Hematopoietic multipotent progenitor cell treated with erythropoietin and hydrocortisone succinate and interleukin-3 and kit ligand, for 8 days (in vitro differentiated cells): ENCODE measurements around the gene CCDC63.

Experiments
- DNase-seq: peaks from one replicate; pipeline ENCODE4 v3.0.0-alpha.2; 2015

CCDC63 gene

DNA sequence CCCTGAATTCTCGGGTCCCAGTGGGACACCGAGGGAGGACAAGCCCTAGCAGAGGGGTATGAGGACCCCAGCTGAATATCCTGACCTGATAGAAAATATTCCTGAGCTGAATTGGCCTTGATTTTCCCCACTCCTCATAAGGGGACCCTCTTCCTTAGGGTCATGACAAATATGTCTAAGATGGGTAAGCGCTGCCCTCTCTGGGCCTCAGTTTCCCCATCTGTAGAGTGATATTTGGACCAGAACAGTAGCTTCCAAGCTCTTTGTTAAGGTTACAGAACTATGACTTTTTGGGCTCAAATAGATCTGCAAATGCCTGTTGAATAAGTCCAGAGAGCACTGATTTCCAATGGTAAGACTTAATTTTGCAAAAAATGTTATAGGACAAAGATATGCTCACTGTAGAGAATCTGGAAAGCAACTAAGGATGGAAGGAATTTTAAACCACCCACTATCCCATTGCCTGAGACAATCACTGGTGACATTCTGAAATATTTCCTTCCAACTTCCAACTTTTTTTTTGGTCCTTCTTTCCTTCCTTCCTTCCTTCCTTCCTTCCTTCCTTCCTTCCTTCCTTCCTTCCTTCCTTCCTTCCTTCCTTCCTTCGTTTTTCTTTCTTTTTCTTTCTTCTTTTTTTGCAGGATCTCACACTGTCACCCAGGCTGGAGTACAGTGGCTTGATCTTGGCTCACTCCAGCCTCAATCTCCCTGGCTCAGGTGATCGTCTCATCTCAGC lies 41.6 kb downstream of the CCDC63 start:
- no peak for DNase-seq

DNA sequence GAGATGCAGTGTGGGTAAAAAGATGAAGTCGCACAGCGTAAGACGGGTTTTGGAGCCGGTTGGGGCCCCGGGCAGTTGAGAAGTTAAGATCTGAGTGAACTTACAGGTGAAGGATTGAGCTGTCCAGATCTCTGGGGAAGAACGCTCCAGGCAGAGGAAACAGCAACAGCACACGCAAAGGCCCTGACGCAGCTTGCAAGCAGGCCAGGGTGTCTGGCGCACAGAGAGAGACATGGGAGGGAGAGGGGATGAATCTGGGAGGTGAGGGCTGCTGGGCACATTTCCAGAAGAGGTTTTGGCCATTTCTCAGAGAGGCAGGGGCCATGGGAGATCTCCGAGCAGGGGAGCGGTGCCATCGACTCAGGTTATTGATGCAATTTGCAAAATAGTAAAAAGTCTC lies 42.6 kb downstream of the CCDC63 start:
- DNase-seq, result no peak

DNA sequence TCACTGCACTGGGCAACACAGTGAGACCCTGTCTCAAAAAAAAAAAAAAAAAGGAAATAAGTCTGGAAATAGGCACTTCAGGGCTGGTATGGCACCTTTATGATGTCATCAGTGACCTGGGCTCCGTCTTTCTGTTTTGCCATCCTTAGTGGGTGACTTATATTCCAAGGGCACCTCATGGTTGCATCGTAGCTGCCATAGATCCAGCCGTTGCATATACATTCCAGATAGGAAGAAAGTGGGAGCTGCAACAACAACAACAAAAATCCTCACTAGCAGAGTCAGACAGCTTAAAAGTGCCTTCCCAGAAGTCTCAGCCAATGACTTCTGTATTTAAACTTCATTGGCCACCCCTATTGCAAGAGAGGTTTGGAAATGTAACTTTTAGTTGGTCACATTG lies 47.2 kb downstream of the CCDC63 start:
- DNase-seq, result no peak

DNA sequence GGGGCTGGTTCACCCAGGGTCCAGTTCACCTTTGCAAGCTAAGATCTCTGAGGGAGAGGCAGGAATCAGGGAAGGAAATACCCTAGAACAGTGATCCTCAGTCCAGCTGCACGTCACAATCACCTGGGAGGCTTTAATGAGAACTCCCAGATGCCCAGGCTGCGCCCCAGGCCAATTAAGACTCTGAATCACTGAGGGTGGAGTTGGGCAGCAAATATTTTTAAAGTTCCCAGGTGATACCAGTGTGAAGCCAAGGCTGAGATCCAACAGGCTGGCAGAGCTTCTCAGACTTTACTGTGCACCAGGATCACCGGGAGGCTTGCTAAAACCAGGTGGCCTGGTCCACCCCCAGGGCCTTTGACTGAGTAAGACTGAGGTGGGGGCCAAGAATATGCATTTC lies 49.8 kb downstream of the CCDC63 start:
- no peak for DNase-seq

DNA sequence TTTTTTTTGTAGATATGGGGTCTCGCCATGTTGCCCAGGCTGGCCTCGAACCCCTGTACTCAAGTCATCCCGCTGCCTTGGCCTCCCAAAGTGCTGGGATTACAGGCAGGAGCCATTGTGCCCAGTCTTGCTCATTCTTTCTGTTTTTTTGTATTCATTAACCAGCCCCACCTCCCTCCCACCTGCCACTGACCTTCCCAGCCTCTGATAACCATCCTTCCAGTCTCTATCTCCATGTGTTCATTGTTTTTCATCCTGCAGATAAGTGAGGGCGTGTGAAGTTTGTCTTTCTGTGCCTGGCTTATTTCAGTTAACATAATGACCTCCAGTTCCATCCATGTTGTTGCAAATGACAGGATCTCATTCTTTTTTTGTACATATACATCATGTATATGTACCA lies 54.6 kb downstream of the CCDC63 start:
- DNase-seq, result no peak

DNA sequence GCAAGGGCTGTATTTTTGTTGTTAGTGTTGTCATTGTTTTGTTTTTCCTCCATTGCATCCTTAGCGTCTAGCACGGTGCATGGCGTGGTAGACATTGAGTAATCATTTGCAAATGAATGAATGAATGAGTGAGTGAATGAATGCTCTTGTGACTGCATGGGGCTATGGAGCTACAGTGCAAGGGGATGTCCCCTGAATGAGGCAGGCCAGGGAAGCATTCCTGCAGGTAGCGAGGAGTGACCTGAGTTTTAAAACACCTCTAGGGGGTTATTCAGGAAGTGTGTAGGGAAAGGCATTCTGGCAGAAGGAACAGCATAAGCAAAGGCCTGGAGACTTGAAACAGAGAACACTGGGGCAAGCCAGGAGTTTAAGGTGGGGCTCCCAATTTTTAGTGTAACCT lies 56.7 kb downstream of the CCDC63 start:
- no peak for DNase-seq

DNA sequence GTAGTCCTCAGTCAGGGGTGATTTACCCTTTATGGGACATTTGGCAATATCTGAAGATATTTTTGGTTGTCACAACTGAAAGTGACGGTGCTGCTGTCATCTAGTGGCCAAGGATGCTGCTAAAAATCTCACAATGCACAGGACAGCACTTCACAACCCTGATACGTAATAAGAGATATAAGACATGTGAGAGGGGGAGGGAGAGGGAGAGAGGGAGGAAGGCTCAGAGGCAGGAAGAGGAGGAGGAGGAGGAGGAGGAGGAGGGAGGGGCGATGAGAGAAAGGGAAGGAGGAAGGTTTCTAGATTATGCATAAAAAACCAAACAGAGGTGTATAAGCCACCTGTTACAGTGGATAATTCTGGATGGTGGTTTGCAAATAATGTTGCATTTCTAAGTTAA lies 59.3 kb downstream of the CCDC63 start:
- DNase-seq, result peak; percentile 45

DNA sequence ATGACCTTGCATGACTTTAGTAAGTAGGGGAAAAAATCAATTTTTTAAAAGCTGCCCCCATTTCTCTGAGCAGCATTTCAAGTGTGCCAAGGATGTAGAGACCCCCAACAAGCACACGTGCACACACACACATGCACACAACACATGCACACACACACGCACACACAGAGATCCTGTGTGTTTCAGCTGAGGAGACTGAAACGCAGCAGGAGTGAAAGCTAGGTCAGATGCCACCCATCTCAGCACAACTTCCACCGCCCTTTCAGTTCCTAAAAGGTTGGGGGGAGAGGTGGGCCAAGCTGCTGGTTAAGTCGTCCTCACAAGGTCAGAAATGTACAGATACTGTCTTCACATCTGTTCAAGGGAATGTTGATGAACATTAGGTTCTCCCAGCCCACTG lies 59.7 kb downstream of the CCDC63 start:
- no peak for DNase-seq

DNA sequence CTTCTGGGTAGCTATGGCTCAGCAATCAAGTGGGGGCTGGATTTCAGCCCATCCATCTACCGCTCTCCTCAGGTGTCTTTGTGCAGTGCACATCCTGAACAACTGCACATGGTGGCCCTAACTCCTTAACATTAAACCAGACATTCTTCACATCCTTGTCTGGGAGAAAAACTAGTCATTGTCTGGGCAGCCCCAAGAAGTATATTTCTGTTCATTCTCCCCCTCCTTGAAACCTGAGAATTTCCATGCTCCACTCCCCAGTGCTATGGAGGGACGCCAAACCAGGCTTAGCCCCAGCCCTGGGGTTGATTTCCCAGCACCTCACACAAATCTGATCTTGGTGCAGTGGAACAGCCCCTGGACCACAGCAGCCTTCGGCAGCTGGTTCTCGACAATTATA lies 60.2 kb downstream of the CCDC63 start:
- DNase-seq, result no peak

DNA sequence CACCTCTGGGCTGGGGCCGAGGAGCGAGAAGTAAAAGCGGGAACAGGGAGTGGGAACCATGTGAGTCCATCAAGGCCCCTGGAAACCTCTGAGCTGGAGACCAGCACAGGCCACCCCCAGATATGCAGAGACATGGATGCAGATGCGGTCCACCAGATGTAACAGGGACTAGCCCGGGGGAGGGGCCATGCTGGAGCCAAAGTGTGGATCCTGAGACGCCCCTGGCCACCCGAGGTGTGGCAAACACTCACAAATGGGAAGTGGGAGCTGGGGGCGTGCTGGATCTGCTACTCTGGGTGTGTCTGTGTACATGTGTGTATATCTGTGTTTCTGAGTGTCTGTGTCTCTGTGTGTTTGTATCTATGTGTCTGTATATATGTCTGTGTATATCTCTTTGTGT lies 60.8 kb downstream of the CCDC63 start:
- DNase-seq, result no peak

DNA sequence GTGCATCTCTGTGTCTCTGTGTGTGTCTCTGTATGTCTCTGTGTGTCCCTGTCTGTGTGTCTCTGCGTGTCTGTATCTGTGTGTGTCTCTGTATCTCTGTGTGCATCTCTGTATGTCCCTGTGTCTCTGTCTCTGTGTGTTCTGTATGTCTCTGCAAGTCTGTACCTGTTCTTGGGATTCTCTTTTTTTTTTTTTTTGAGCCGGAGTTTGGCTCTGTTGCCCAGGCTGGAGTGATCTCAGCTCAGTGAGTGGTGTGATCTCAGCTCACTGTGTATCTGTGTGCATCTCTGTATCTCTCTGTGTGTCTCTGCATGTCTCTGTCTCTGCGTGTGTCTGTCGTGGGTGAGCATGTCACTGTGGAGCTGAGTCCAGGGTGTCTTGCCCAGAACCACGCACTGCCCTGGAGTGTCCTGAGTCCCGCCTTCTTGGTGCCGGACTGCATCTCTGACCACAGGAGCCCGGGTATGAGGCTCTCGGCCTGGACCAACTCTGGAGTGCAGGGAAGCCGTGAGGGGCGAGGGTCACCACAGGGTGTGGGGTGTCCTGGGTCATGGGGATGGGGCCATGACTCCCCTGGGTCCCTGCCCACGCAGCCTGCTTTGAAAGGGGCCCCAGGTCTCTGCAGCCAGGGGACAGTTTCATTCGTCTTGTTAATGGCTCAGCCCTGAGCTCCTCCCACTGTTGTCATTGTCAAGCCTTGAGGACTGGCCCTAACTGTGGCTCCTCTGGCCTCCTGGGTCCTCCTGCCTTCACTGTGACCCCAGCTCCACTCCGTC lies 61.8 kb downstream of the CCDC63 start:
- no peak for DNase-seq

DNA sequence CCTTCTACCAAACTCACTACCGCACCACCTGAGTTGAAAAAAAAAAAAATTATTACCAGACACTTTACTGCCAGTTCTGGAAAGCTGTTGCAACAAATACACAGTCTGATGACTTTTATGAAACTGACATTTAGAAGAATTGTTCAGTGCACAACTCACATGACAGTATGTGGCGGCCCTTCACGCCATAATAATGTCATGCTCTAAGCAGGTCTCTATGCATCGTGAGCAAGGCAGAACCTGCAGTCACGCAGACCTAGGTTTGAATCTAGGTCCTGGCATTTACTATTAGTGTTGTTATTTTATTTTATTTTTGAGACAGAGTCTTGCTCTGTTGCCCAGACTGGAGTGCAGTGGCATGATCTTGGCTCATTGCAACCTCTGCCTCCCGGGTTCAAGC lies 65.5 kb downstream of the CCDC63 start:
- no peak for DNase-seq

DNA sequence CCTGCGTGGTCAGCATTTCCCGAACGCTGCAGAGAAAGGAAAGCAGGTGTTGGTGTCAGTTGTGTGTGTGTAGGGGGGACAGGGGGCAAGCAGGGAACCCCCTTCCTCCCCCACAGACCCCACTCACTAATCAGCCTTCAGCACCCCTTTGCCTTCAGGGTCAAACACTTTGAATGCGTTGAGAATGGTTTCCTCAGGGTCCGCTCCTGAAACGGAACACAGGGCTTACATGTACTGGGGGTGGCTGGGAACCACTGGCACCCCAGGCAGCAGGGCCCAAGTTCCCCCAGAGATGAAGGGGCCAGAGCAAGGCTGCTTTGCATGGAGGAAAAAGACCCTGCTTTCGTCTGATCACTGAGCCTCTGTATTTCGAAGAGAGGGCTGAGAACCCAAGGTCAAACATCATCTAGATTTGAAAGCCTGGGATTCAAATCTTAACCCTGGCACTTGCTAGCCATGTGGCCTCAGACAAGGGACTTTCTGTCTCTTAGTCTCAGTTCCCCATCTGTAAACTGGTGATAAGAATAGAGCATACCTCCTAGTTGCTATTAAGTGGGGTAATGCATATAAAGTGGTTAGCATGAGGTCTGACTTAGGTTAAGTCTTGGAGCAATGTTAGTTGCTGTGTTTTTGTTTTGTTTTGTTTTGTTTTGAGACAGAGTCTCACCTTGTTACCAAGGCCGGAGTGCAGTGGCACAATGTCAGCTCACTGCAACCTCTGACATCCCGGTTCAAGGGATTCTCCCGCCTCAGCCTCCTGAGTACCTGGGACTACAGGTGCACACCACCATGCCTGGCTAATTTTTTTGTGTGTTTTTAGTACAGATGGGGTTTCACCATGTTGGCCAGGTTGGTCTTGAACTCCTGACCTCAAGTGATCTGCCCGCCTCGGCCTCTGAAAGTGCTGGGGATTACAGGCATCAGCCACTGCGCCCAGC lies 66.6 kb downstream of the CCDC63 start:
- peak; percentile 15 for DNase-seq

DNA sequence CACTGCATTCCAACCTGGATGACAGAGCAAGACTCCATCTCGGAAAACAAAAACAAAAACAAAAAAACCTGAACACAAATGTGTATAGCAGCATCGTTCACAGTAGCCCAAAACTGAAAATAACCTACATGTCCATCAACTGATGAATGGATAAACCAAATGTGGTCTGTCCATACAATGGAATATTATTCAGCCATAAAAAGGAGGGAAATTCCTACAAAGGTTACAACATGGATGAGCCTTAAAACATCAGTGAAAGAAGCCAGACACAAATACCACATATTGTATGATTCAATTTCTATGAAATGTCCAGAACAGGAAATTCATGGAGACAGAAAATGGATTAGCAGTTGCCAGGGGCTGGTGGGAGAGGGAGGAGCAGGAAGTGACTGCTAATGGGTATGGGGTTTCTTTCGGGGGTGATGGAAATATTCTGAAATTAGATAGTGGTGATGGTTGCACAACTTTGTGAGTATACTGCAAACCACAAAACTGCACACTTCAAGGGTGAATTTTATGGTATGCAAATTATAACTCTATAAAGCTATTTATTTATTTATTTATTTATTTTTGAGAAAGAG lies 69.6 kb downstream of the CCDC63 start:
- no peak for DNase-seq

DNA sequence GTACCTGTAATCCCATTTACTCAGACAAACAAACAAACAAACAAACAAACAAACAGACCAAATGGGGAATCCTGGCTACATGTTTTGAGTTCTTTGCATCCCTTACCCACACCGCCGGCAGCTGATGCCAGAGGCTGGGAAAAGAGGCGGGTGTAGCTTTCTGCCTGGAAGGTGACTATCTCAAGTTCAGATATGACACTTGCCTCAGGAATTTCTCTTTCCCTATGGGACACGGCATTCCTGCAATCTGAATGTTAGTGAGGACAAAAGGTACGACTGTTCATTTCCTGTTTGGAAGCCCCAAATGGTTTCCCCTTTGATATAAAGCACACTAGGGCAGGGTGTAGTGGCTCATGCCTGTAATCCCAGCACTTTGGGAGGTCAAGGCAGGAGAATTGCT lies 70.7 kb downstream of the CCDC63 start:
- DNase-seq, result no peak

DNA sequence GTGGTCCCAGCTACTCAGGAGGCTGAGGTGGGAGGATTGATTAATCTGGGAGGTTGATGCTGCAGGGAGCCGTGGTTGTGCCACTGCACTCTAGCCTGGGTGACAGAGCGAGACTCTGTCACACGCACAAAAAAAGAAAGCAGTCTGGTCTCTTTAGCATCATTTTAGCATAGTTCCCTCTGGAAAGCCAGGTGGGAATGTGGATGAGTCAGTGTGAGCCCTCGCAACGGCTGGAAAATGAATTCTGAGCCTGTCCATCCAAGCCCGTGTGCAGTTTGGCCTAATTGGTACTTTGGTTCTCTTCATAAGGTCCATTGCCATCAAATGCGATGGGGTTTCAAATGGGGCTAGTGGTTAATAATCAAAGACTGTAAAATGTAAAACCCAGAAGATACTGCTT lies 71.2 kb downstream of the CCDC63 start:
- DNase-seq, result no peak

DNA sequence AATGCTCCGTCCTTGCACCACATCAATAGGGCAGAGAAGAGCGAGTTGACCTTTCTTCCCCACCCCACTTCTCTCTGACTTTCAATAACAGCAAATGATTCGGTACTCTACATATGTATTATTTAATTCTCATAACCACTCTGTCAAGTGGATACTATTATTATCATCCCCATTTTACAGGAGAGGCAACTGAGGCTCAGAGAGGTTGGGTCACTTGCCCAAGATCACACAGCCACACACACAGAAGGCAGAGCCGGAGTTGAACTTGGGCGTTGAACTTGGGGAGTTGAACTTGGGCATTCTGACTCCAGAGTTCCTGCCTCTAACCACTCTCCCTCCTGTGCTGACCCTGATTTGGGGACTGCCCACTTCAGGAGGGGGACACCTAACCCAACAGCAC lies 72.9 kb downstream of the CCDC63 start:
- no peak for DNase-seq

DNA sequence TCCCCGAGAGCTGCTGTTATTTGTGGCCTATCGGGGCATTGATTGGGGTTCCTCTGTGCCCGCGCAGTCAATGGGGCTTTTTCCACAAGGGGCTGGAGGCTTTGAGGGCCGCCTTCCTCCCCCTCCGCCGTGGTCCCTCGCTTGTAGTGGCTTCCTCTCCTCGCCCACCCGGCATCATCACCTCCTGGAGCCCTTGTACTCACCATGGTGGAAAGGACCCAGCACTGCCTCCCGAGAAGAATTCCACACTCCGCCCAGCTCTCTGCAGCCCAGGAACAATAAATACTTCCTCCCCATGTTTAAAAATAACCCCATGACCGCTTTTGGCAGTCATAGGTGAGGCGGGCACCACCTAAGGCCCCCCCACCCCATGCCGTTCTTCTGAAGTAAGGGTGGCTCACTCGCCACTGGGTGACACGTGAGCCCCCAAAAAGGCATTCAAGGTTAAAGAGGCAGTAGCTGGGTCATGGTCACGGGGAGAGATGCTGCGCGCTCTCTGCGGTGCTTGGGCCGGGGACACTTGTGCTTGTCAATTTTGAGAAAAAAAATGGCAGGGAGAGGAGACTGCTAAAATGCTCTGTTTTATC lies 73.6 kb downstream of the CCDC63 start, which contains the start of gene MYL2:
TSS of gene MYL2 (minus strand) at position 256 of the 587 bp plus-strand sequence. CDS start at position 206, 50 bp downstream.
- no peak for DNase-seq

DNA sequence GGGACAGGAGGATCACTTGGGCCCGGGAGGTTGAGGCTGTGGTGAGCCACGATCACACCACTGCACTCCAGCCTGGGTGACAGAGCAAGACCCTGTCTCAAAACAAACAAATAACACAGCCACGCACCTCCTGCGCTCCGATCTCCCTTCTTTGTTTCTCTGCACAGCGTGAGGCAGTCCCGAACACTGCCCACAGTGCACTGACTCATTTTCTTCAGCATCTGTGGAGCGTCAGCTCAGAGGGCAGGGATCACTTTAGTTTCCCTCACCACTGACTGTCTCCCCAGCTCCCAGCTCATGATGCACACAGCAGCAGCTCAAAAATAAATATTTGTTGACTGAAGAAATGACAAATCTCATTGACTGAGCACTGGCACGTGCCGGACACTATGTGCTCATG lies 74.5 kb downstream of the CCDC63 start:
- DNase-seq, result no peak

DNA sequence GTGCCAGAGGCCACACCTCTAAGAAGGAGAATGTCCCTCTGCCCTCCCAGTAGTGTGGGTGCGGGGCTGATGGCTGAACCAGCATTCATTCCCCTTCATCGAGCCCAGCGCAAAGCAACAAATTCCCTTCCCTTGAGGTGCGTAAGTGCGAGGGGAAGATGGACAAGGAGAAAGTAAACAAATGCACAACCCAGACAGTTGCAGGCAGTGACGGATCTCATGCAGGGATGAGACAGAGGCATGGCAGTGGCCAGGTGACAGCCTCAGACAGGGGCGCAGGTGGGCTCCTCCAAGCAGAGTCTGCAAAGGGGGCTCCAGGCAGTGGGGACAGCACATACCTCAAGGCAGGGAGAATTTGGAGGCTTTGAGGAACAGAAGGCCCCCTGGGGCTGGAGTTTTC lies 75.9 kb downstream of the CCDC63 start:
- no peak for DNase-seq

DNA sequence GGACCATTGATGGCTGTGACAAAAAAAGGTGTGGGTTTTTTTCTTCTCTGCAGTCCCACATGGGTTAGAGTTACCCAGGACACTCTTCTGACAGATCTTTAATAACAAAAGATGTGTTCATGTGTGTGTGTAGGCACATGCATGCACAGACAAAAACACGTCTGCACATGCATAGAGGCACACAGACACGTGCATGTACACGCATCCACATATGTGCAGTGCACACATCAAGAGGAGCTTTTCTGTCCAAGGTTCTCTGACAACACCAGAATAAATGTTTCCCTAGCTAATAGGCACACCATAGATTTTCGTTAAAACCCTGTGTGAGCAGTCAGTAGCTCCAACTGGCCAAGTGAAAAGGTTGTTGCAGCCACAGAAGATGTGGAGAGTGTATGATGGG lies 76.4 kb downstream of the CCDC63 start:
- DNase-seq, result no peak

DNA sequence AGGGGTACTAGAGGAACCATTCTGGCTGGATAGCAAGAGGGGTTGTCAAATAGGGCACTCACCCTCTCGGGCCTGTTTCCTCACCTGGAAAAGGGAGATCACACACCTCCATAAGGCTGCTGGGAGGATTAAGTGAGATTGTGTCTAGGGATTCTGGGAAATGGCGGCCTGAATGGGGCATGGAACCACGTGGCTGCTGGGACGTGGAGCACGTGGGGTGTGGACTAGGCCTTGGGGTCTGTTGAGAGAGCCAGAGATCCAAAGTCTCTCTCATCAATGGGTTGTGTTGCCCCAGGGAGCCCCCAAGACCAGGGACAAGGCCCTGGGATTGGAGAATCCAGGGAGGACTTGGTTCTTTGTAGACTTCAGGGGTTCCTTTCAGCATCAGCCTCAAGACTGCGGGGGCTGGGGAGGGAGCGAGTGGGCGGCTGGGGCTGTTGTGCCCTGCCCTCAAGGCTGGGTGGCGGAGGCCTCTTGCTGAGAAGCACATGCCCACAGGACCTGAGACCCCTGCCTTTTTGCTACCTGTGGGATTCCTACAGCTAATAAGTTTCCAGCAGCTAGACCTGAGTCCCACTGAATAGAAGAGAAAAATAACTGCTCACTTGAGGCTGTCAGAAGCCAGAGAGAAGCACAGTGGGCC lies 77.0 kb downstream of the CCDC63 start:
- DNase-seq, result no peak
